ENCODE data around the gene CHAF1B. TPM values are rescaled to one million over a fixed set of nuclear protein-coding genes. Genes with fewer than 3 reads are reported as not detected.

The CHAF1B gene
- total RNA-seq: 2.3 and 12.1 TPM in 2 replicates

GRCh38 chr21:36385233-36386030, at the start of gene CHAF1B:
Gene CHAF1B (plus strand): TSS chr21:36385392. CDS start chr21:36386137, 745 bp downstream.

Other genes starting within 250 kb of the CHAF1B start
- 23.5 and 34.9 TPM in 2 replicates for gene DOP1B, start 228.6 kb upstream of the CHAF1B start, total RNA-seq
- gene MORC3, start 65.2 kb upstream of the CHAF1B start, total RNA-seq: 8.8 and 9.4 TPM in 2 replicates
- 0.49 TPM in 1 of 2 replicates, not detected in the other for gene CLDN14, start 94.7 kb downstream of the CHAF1B start, total RNA-seq

Data from mesangial cell (primary cell).